ENCODE results near the gene HIPK2. TPM values are rescaled to one million over a fixed set of nuclear protein-coding genes. Genes with fewer than 3 reads are reported as not detected.

HIPK2 gene
- total and polyA plus RNA-seq, 7 donors: 18.1 to 166 (median 78.5) TPM

DNA sequence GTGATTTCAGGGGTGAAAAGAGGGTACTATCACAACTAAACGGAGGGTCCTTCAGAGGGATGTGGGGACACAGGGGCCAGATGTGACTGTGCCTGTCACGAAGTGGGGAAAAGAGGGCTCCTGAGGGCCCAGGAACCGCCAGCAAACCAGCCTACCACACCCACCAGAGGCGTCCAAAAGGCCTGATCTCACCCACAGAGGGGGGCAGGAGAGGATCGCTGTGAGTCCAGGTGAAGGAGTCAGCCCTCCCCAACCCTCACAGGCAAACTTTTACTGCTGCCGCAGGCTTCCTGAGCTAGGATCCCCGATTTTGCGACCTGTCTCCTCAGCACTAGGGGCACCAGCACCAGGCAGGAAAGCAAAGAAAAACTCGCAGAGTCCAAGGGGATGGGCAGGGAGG lies 64.7 kb downstream of the HIPK2 start:
- peaks cover 0 to 48% of the 10 kb centered on the region in 2 donors for H3K36me3 ChIP-seq (ENCODE audit: insufficient read depth in 1 of 2, low read depth in 1 of 2)
- no peaks in the 10 kb centered on the region for H3K27me3 ChIP-seq (ENCODE audit: insufficient read depth in 3 of 3, low read length in 2 of 3)
- 79 to 89% (median 84%) methylated on average over 9 of the region's 9 CpGs for WGBS, 3 donors
- peak overlapping the region; percentile 74 for H3K27ac ChIP-seq
- intact Hi-C loops (cut with DNase I): no loop called here
- peaks cover 45% of the 10 kb centered on the region for H3K4me1 ChIP-seq
- H3K4me3 ChIP-seq: no peak overlapping the region
- TF ChIP-seq, protein P1, sequence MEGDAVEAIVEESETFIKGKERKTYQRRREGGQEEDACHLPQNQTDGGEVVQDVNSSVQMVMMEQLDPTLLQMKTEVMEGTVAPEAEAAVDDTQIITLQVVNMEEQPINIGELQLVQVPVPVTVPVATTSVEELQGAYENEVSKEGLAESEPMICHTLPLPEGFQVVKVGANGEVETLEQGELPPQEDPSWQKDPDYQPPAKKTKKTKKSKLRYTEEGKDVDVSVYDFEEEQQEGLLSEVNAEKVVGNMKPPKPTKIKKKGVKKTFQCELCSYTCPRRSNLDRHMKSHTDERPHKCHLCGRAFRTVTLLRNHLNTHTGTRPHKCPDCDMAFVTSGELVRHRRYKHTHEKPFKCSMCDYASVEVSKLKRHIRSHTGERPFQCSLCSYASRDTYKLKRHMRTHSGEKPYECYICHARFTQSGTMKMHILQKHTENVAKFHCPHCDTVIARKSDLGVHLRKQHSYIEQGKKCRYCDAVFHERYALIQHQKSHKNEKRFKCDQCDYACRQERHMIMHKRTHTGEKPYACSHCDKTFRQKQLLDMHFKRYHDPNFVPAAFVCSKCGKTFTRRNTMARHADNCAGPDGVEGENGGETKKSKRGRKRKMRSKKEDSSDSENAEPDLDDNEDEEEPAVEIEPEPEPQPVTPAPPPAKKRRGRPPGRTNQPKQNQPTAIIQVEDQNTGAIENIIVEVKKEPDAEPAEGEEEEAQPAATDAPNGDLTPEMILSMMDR (IDR thresholded peaks at IDR 0.05): no peak
- ATAC-seq (no peak), DNase-seq (no peak)
- H3K9me3 ChIP-seq: no peaks in the 10 kb centered on the region

DNA sequence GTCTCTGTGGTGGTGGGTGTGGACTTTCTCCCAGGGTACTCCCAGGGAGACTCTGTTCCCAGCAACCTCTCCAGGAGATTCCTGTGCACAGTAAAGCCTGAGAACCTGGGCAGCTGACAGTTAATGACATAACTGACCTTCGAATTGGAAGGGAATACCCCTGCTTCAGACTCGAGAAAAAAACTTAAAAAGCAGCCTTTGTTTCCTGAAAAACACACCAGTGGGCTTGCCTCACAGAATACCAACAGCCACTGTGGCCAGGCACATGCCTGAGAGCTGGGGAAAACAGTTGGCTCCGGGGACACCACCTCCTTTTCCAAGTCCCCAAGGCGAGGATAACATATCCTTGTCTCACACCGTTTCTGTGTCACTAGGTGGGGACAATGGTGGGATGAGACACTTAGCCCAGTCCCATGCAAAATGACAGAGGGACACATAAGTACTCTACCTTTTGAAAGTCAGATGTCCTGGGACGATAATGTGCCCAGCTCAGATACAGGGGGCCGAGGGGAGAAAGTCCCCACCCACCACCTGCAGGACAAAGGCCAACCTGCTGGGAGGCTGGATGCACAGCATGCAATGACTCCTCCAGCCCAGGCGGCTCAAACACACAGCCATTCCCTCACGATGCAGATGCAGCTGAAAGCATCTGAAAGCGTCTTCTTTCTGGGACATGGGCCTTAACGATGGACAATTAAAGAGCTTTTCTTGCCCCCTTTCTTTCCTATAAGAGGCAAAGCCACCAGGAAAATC lies 65.6 kb downstream of the HIPK2 start:
- no peaks in the 10 kb centered on the region for H3K27me3 ChIP-seq (ENCODE audit: insufficient read depth in 3 of 3, low read length in 2 of 3)
- TF ChIP-seq, protein P1 (IDR thresholded peaks at IDR 0.05): no peak
- peak overlapping the region; percentile 20 for H3K27ac ChIP-seq
- peaks cover 0 to 54% of the 10 kb centered on the region in 2 donors for H3K36me3 ChIP-seq (ENCODE audit: insufficient read depth in 1 of 2, low read depth in 1 of 2)
- WGBS, 3 donors: 56 to 65% (median 60%) methylated on average over 11 of the region's 11 CpGs
- no peaks in the 10 kb centered on the region for H3K9me3 ChIP-seq
- ATAC-seq (no peak), DNase-seq (no peak)
- no peak overlapping the region for H3K4me3 ChIP-seq
- intact Hi-C loops (cut with DNase I): no loop called here
- H3K4me1 ChIP-seq: peaks cover 47% of the 10 kb centered on the region

DNA sequence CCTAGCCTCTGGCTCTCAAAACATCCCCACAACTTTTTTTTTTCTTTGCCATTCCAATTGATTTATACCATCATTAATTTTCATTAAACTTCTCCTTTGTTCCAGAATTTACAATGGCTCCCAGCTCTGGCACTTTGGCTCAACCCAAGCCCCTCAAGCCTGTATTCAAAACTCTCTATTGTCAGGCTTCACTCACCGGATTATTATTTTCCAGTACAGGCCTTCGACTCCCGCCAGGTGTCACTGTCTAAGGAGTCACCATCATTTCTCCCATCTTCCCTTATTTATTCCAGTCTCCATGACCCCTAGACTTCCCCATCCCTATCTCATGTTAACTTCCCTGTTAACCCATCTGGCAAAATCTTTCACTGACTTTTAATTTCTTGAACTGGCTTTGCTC lies 67.8 kb downstream of the HIPK2 start:
- Histone ChIP-seq H3K4me3 (no peak overlapping the region), H3K4me1 (peaks cover 59% of the 10 kb centered on the region), H3K9me3 (no peaks in the 10 kb centered on the region), H3K27ac (no peak overlapping the region), H3K27me3 (ENCODE audit: insufficient read depth in 3 of 3, low read length in 2 of 3) (no peaks in the 10 kb centered on the region), H3K36me3 (ENCODE audit: insufficient read depth in 1 of 2, low read depth in 1 of 2) (peaks cover 0 to 40% of the 10 kb centered on the region in 2 donors)
- DNase-seq (no peak), ATAC-seq (no peak)
- 95 to 99% (median 97%) methylated on average over 3 of the region's 3 CpGs for WGBS, 3 donors
- intact Hi-C loops (cut with DNase I): no loop called here
- TF ChIP-seq, protein P1 (IDR thresholded peaks at IDR 0.05): no peak

GRCh38 chr7:139709485-139709884 lies 68.3 kb downstream of the HIPK2 start:
- H3K36me3 ChIP-seq (ENCODE audit: insufficient read depth in 1 of 2, low read depth in 1 of 2): peaks cover 0 to 34% of the 10 kb centered on the region in 2 donors
- H3K9me3 ChIP-seq: no peaks in the 10 kb centered on the region
- no peak overlapping the region for H3K4me3 ChIP-seq
- TF ChIP-seq, protein P1 (IDR thresholded peaks at IDR 0.05): no peak
- no peak overlapping the region for H3K27ac ChIP-seq
- intact Hi-C loops (cut with DNase I): no loop called here
- DNase-seq (no peak), ATAC-seq (peak in 3 of 4 donors; percentile 38 to 55 (median 50))
- H3K4me1 ChIP-seq: peaks cover 65% of the 10 kb centered on the region
- WGBS, 3 donors: 47 to 66% (median 57%) methylated on average over 2 of the region's 2 CpGs
- no peaks in the 10 kb centered on the region for H3K27me3 ChIP-seq (ENCODE audit: insufficient read depth in 3 of 3, low read length in 2 of 3)

Data from psoas muscle (tissue), 8 donors.